ENCODE data around the gene LAYN.

LAYN gene

GRCh38 chr11:111562692-111563389, 22.3 kb downstream of the LAYN start:
- no peak for DNase-seq

- DNase-seq = peak; percentile 48
These were observed 24.7 kb downstream of the LAYN start for GRCh38 chr11:111565114-111565720.

GRCh38 chr11:111566324-111566723, 25.8 kb downstream of the LAYN start:
- no peak for DNase-seq

- no peak for DNase-seq
These were observed 29.0 kb downstream of the LAYN start for GRCh38 chr11:111569476-111569875.

GRCh38 chr11:111570796-111571195, 30.3 kb downstream of the LAYN start:
- no peak for DNase-seq

GRCh38 chr11:111571829-111572501, 31.4 kb downstream of the LAYN start:
- no peak for DNase-seq

- DNase-seq = no peak
These were observed 32.1 kb downstream of the LAYN start for GRCh38 chr11:111572581-111572980.

- DNase-seq = no peak
These were observed 33.3 kb downstream of the LAYN start for GRCh38 chr11:111573821-111574249.

GRCh38 chr11:111574373-111575225, 34.1 kb downstream of the LAYN start:
- no peak for DNase-seq

GRCh38 chr11:111575740-111576139, 35.2 kb downstream of the LAYN start:
- no peak for DNase-seq

- no peak for DNase-seq
These were observed 37.3 kb downstream of the LAYN start for GRCh38 chr11:111577821-111578220.

- no peak for DNase-seq
These were observed 40.8 kb downstream of the LAYN start for GRCh38 chr11:111581341-111581740.

- no peak for DNase-seq
These were observed 41.6 kb downstream of the LAYN start for GRCh38 chr11:111582163-111582562.

- no peak for DNase-seq
These were observed 42.4 kb downstream of the LAYN start for GRCh38 chr11:111582881-111583280.

- DNase-seq = no peak
These were observed 44.9 kb downstream of the LAYN start for GRCh38 chr11:111585371-111585770.

- no peak for DNase-seq
These were observed 45.9 kb downstream of the LAYN start for GRCh38 chr11:111586388-111586831.

- DNase-seq = no peak
These were observed 48.6 kb downstream of the LAYN start for GRCh38 chr11:111589114-111589513.

GRCh38 chr11:111589886-111590499, 49.5 kb downstream of the LAYN start:
- no peak for DNase-seq

- DNase-seq = no peak
These were observed 50.9 kb downstream of the LAYN start for GRCh38 chr11:111591187-111591960.

- no peak for DNase-seq
These were observed 52.0 kb downstream of the LAYN start for GRCh38 chr11:111592491-111592890.

- DNase-seq = no peak
These were observed 55.8 kb downstream of the LAYN start for GRCh38 chr11:111596319-111596718.

GRCh38 chr11:111598148-111598547, 57.6 kb downstream of the LAYN start:
- no peak for DNase-seq

Measured in left hindlimb (tissue), 1 donor.